Measurements from ENCODE around the gene BRIP1. TPM values are rescaled to one million over a fixed set of nuclear protein-coding genes. Genes with fewer than 3 reads are reported as not detected.

BRIP1 gene
- total RNA-seq, 2 experiments from 2014 or later, result 13.2 to 14.5 TPM

DNA sequence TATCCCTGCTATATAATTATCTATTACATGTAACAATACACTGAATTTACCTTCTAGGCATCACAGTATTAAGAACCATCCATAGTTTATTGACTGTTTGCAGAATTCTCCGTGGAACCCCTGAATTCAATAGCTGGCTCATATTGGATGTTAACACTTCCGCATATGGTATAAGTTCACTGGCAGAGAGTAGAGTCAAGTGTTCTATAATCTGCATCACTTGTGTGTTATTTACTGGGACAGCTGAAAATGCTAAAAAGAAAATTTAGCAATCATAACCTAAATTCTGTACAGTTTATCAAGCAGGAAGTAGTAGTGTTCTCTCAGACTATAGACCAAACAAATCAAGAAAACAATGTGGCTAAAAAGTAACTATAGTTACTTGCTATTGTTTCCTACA lies 14.5 kb upstream of the BRIP1 start:
- Mint-ChIP-seq H3K36me3 (ENCODE audit: low read depth) (peaks cover 20% of the 10 kb centered on the region), H3K4me3 (no peak overlapping the region), H3K9me3 (no peaks in the 10 kb centered on the region), H3K4me1 (ENCODE audit: low read depth) (no peaks in the 10 kb centered on the region), H3K27me3 (no peaks in the 10 kb centered on the region), H3K27ac (no peak overlapping the region)
- CTCF ChIA-PET, result no interaction called here
- DNase-seq (no peak), ATAC-seq (no peak)
- no peak for TF ChIP-seq CTCF (IDR thresholded peaks at IDR 0.05)
- intact Hi-C loops (cut with micrococcal nuclease), result no loop called here
- POLR2A ChIA-PET, result no interaction called here

GRCh38 chr17:61875804-61876203 lies 12.5 kb upstream of the BRIP1 start:
- no peak for TF ChIP-seq CTCF (IDR thresholded peaks at IDR 0.05)

DNA sequence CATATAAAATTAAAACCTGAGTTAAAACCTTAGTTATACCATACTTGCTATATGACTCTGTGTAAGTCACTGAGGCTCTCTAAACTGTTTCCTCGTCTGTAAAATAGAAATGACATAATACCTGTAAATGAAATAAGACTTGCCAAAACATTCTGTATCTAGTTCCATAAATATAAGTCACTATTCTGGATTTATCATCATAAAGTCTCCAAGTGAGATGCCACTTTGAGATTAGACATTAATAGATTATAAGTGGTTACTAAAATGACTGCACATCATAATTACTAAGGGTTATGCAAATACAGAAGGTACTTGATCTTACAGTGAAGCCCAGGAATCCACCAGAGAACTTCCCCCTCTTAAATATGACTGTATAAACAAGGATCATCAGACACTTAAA lies 12.0 kb upstream of the BRIP1 start:
- Mint-ChIP-seq H3K27ac (no peak overlapping the region), H3K4me1 (ENCODE audit: low read depth) (no peaks in the 10 kb centered on the region), H3K4me3 (no peak overlapping the region), H3K36me3 (ENCODE audit: low read depth) (peaks cover 19% of the 10 kb centered on the region), H3K27me3 (no peaks in the 10 kb centered on the region), H3K9me3 (no peaks in the 10 kb centered on the region)
- intact Hi-C loops (cut with micrococcal nuclease), result no loop called here
- no peak for TF ChIP-seq CTCF (IDR thresholded peaks at IDR 0.05)
- CTCF ChIA-PET, result interaction anchor here (0.6 to 1.5 kb wide), 3 partner anchors 12 to 237 kb away, joined by 3 to 4 read pairs (median 3); partner anchors contain the start of gene BRIP1
- POLR2A ChIA-PET, result no interaction called here
- ATAC-seq, result no peak
- DNase-seq, result no peak

More at GRCh38 chr17:61875804-61876203, 12.5 kb upstream of the BRIP1 start:
- Mint-ChIP-seq H3K36me3 (ENCODE audit: low read depth) (peaks cover 15% of the 10 kb centered on the region), H3K4me3 (no peak overlapping the region), H3K9me3 (no peaks in the 10 kb centered on the region), H3K27ac (no peak overlapping the region), H3K27me3 (no peaks in the 10 kb centered on the region), H3K4me1 (ENCODE audit: low read depth) (no peaks in the 10 kb centered on the region)
- ChIA-PET POLR2A (no interaction called here), CTCF (interaction anchor here (1.0 to 1.5 kb wide), 2 partner anchors 12 to 28 kb away, joined by 3 read pairs; partner anchors contain the start of gene BRIP1)
- no peak for DNase-seq
- intact Hi-C loops (cut with micrococcal nuclease), result no loop called here
- no peak for ATAC-seq

DNA sequence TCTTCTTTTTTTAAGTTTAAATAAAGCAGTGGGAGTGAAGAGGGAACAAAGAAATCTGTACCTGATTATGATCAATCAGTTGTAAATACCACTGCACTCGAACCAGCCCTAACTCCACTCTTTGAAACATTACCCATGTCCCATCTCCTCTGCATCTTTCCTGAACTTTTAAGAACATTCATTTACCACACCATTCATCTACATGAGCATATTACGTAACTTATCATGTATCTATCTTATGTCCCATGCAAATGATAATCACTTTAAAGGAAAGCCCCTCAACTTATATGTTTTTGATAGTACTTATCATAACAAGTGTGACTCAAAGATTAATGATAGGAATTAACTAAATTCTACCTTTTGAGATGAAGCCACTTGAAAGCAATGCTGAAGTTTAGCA lies 10.7 kb upstream of the BRIP1 start:
- no peak overlapping the region for H3K27ac Mint-ChIP-seq

DNA sequence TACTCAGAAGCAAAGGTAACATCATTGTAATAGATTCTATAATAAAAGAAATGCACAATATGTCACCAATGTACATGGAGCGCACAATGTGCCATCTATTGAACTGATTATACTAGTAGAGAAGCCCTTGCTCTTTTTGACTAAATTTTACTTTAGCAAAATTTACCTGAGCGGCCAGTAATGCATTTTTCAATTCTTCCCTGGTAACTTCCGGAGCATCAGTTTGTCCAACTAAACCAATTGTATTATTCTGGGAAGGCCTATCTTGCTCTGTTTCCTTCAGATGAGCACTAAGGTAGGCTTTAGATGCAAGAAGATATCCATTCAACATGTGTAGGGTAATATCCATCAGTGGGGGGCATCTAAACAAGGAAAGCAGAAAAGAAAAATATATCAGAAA lies 8.8 kb upstream of the BRIP1 start:
- ATAC-seq, result no peak

More for the DNA sequence above, 10.7 kb upstream of the BRIP1 start:
- no peak for TF ChIP-seq CTCF (IDR thresholded peaks at IDR 0.05)
- H3K36me3 Mint-ChIP-seq (ENCODE audit: low read depth), result peaks cover 22% of the 10 kb centered on the region
- no peaks in the 10 kb centered on the region for H3K27me3 Mint-ChIP-seq
- no peak for ATAC-seq
- no peak overlapping the region for H3K4me3 Mint-ChIP-seq
- intact Hi-C loops (cut with micrococcal nuclease), result no loop called here
- ChIA-PET CTCF (no interaction called here), POLR2A (no interaction called here)
- no peaks in the 10 kb centered on the region for H3K9me3 Mint-ChIP-seq
- H3K4me1 Mint-ChIP-seq (ENCODE audit: low read depth), result no peaks in the 10 kb centered on the region
- no peak for DNase-seq

More for the DNA sequence above, 8.8 kb upstream of the BRIP1 start:
- DNase-seq, result no peak
- Mint-ChIP-seq H3K9me3 (no peaks in the 10 kb centered on the region), H3K36me3 (ENCODE audit: low read depth) (peaks cover 16% of the 10 kb centered on the region), H3K27me3 (no peaks in the 10 kb centered on the region), H3K4me1 (ENCODE audit: low read depth) (no peaks in the 10 kb centered on the region), H3K27ac (no peak overlapping the region), H3K4me3 (no peak overlapping the region)
- POLR2A ChIA-PET, result no interaction called here
- no peak for TF ChIP-seq CTCF (IDR thresholded peaks at IDR 0.05)
- intact Hi-C loops (cut with micrococcal nuclease), result no loop called here
- CTCF ChIA-PET, result no interaction called here

Data from activated CD8-positive, alpha-beta T cell treated with anti-CD3 and anti-CD28 coated beads for 36 hours (primary cell).